Measurements from ENCODE around the gene RAB8A. TPM values are rescaled to one million over a fixed set of nuclear protein-coding genes. Genes with fewer than 3 reads are reported as not detected.

Gene RAB8A
- polyA plus RNA-seq, 1 donor from 2014 or later, result 29.8 TPM

DNA sequence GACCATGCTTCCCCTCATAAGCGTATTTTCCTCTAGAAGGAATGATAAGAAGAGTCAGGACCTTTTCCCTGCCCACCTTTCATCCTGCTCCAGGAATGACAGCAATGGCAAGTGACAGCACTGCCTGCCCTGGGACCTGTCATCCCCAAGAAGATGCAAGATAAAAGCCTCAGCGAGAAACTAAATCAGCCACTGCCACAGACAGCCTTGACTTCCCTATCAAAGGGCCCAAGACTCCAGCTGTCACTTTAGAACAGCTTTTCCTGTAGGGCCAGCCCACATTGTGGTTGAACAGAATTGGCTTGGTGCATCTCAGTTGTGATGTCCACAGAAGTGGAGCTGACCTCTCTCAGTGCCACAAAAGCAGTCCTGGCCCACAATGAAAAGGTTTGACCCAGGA, 1.1 kb downstream of the RAB8A start:
- H3K4me2 ChIP-seq (ENCODE audit: low read length), result peak overlapping the region; percentile 70
- H3K79me2 ChIP-seq (replicated peaks; ENCODE audit: insufficient read depth, low read length), result peaks cover 26% of the 10 kb centered on the region
- TF ChIP-seq, protein P1, sequence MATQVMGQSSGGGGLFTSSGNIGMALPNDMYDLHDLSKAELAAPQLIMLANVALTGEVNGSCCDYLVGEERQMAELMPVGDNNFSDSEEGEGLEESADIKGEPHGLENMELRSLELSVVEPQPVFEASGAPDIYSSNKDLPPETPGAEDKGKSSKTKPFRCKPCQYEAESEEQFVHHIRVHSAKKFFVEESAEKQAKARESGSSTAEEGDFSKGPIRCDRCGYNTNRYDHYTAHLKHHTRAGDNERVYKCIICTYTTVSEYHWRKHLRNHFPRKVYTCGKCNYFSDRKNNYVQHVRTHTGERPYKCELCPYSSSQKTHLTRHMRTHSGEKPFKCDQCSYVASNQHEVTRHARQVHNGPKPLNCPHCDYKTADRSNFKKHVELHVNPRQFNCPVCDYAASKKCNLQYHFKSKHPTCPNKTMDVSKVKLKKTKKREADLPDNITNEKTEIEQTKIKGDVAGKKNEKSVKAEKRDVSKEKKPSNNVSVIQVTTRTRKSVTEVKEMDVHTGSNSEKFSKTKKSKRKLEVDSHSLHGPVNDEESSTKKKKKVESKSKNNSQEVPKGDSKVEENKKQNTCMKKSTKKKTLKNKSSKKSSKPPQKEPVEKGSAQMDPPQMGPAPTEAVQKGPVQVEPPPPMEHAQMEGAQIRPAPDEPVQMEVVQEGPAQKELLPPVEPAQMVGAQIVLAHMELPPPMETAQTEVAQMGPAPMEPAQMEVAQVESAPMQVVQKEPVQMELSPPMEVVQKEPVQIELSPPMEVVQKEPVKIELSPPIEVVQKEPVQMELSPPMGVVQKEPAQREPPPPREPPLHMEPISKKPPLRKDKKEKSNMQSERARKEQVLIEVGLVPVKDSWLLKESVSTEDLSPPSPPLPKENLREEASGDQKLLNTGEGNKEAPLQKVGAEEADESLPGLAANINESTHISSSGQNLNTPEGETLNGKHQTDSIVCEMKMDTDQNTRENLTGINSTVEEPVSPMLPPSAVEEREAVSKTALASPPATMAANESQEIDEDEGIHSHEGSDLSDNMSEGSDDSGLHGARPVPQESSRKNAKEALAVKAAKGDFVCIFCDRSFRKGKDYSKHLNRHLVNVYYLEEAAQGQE (IDR thresholded peaks at IDR 0.05; ENCODE audit: borderline replicate concordance), result no peak
- no peaks in the 10 kb centered on the region for H3K27me3 ChIP-seq (ENCODE audit: insufficient read depth, low read depth, low read length)
- H3K9me2 ChIP-seq (ENCODE audit: insufficient read depth, low read length), result no peaks in the 10 kb centered on the region
- H3K9ac ChIP-seq (ENCODE audit: low read length), result peak overlapping the region; percentile 90
- peak overlapping the region; percentile 86 for H3K4me3 ChIP-seq (ENCODE audit: low read length)
- H4K20me1 ChIP-seq (ENCODE audit: insufficient read depth), result no peaks in the 10 kb centered on the region
- H2AFZ ChIP-seq (ENCODE audit: low read depth, low read length), result no peak overlapping the region
- no peaks in the 10 kb centered on the region for H3K9me3 ChIP-seq (ENCODE audit: low read length)
- H3F3A ChIP-seq (ENCODE audit: insufficient read depth, low read length, poor library complexity, severe bottlenecking), result no peaks in the 10 kb centered on the region
- H3K36me3 ChIP-seq (ENCODE audit: insufficient read depth, low read length), result no peaks in the 10 kb centered on the region
- peak overlapping the region; percentile 91 for H3K27ac ChIP-seq (ENCODE audit: low read length)

DNA sequence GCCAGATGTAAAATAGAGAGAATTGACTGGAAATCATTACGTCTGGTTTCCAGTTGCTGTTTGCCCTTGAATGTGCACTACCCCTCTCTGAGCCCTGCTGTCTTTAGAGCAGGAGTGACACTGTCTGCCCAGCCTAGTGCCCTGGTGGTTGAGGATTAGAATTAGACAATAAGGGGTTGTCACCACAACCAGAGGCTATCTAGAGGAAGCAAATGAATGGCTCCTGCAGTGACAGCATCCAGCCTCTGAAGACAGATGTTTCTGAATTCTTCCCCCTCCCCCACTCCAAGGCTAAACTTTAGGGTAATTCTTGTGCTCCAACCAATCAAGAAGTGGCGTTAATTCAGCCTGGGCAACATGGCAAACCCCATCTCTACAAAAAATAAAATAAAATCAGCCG, 2.0 kb downstream of the RAB8A start:
- no peaks in the 10 kb centered on the region for H3K36me3 ChIP-seq (ENCODE audit: insufficient read depth, low read length)
- no peak overlapping the region for H3K27ac ChIP-seq (ENCODE audit: low read length)
- no peaks in the 10 kb centered on the region for H3K9me2 ChIP-seq (ENCODE audit: insufficient read depth, low read length)
- TF ChIP-seq, protein P2, sequence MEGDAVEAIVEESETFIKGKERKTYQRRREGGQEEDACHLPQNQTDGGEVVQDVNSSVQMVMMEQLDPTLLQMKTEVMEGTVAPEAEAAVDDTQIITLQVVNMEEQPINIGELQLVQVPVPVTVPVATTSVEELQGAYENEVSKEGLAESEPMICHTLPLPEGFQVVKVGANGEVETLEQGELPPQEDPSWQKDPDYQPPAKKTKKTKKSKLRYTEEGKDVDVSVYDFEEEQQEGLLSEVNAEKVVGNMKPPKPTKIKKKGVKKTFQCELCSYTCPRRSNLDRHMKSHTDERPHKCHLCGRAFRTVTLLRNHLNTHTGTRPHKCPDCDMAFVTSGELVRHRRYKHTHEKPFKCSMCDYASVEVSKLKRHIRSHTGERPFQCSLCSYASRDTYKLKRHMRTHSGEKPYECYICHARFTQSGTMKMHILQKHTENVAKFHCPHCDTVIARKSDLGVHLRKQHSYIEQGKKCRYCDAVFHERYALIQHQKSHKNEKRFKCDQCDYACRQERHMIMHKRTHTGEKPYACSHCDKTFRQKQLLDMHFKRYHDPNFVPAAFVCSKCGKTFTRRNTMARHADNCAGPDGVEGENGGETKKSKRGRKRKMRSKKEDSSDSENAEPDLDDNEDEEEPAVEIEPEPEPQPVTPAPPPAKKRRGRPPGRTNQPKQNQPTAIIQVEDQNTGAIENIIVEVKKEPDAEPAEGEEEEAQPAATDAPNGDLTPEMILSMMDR (IDR thresholded peaks at IDR 0.05; ENCODE audit: poor library complexity, severe bottlenecking), result no peak
- no peak for TF ChIP-seq RAD21 (conservative IDR thresholded peaks at IDR 0.05)
- TF ChIP-seq MXI1 (conservative IDR thresholded peaks at IDR 0.05; ENCODE audit: poor library complexity, severe bottlenecking), result no peak
- no peak for TF ChIP-seq EP300 (conservative IDR thresholded peaks at IDR 0.05; ENCODE audit: poor library complexity, severe bottlenecking)
- no peak for TF ChIP-seq POLR2AphosphoS5 (IDR thresholded peaks at IDR 0.05)
- no peak for TF ChIP-seq SMC3 (conservative IDR thresholded peaks at IDR 0.05; ENCODE audit: poor library complexity)
- no peak for TF ChIP-seq TAF1 (IDR thresholded peaks at IDR 0.05; ENCODE audit: low read depth)
- TF ChIP-seq EZH2 (IDR thresholded peaks at IDR 0.05; ENCODE audit: borderline replicate concordance, insufficient read depth, low read length, poor library complexity, severe bottlenecking), result no peak
- H4K20me1 ChIP-seq (ENCODE audit: insufficient read depth), result no peaks in the 10 kb centered on the region
- no peak overlapping the region for H3K9ac ChIP-seq (ENCODE audit: low read length)
- H3F3A ChIP-seq (ENCODE audit: insufficient read depth, low read length, poor library complexity, severe bottlenecking), result no peaks in the 10 kb centered on the region
- H3K27me3 ChIP-seq (ENCODE audit: insufficient read depth, low read depth, low read length), result no peaks in the 10 kb centered on the region
- no peaks in the 10 kb centered on the region for H3K9me3 ChIP-seq (ENCODE audit: low read length)
- no peak overlapping the region for H3K4me2 ChIP-seq (ENCODE audit: low read length)
- no peak overlapping the region for H3K4me3 ChIP-seq (ENCODE audit: low read length)
- H2AFZ ChIP-seq (ENCODE audit: low read depth, low read length), result no peak overlapping the region
- H3K79me2 ChIP-seq (replicated peaks; ENCODE audit: insufficient read depth, low read length), result peaks cover 26% of the 10 kb centered on the region

All from neural cell (in vitro differentiated cells).